BE2C (cell line): ENCODE results near the gene DYSF.

Experiments
- DNase-seq: peaks from one replicate; pipeline ENCODE4 v3.0.0-alpha.2; 2020
- H3K27me3 ChIP-seq: fragments of 250-450 bp; sonication (Bioruptor Pico); 2 replicates; pipeline ENCODE4 v1.5.1; 2020; ENCODE audit warnings: mild to moderate bottlenecking
- H3K36me3 ChIP-seq: fragments of 250-450 bp; sonication (Bioruptor Pico); 2 replicates; pipeline ENCODE4 v1.5.1; 2020; ENCODE audit warnings: mild to moderate bottlenecking
- H3K4me1 ChIP-seq: fragments of 250-450 bp; sonication (Bioruptor Pico); 2 replicates; pipeline ENCODE4 v1.5.1; 2020
- H3K4me3 ChIP-seq: 2 replicates; pipeline ENCODE4 v1.5.1; 2011; ENCODE audit warnings: low read depth, low read length
- H3K9me3 ChIP-seq: fragments of 250-450 bp; sonication (Bioruptor Pico); 2 replicates; pipeline ENCODE4 v1.5.1; 2020
- CTCF ChIP-seq: IDR thresholded peaks from 2 replicates; pipeline ENCODE4 v1.5.1; 2012; ENCODE audit warnings: mild to moderate bottlenecking, low read depth, low read length

The DYSF gene

GRCh38 chr2:71700658-71701397 is 247.5 kb downstream of the DYSF start:
- H3K4me1 ChIP-seq: no peaks in the 10 kb centered on the region
- no peak for DNase-seq
- no peaks in the 10 kb centered on the region for H3K9me3 ChIP-seq
- H3K36me3 ChIP-seq: no peaks in the 10 kb centered on the region
- no peak for TF ChIP-seq CTCF
- no peak overlapping the region for H3K4me3 ChIP-seq
- no peaks in the 10 kb centered on the region for H3K27me3 ChIP-seq

- DNase-seq: no peak
- Histone ChIP-seq H3K4me3 (no peak overlapping the region), H3K36me3 (no peaks in the 10 kb centered on the region), H3K9me3 (no peaks in the 10 kb centered on the region), H3K4me1 (no peaks in the 10 kb centered on the region), H3K27me3 (no peaks in the 10 kb centered on the region)
- TF ChIP-seq CTCF: no peak
These were observed 249.0 kb downstream of the DYSF start for GRCh38 chr2:71702071-71702970.

- no peak for TF ChIP-seq CTCF
- no peaks in the 10 kb centered on the region for H3K27me3 ChIP-seq
These were observed 249.9 kb downstream of the DYSF start for GRCh38 chr2:71702971-71703898.

GRCh38 chr2:71704131-71704561 is 250.8 kb downstream of the DYSF start:
- no peak for DNase-seq
- H3K4me1 ChIP-seq: no peaks in the 10 kb centered on the region
- no peak for TF ChIP-seq CTCF

More at GRCh38 chr2:71702971-71703898, 249.9 kb downstream of the DYSF start:
- H3K36me3 ChIP-seq: no peaks in the 10 kb centered on the region
- no peaks in the 10 kb centered on the region for H3K9me3 ChIP-seq
- no peak overlapping the region for H3K4me3 ChIP-seq
- DNase-seq: no peak
- no peaks in the 10 kb centered on the region for H3K4me1 ChIP-seq

GRCh38 chr2:71704688-71705087 is 251.3 kb downstream of the DYSF start:
- DNase-seq: no peak
- Histone ChIP-seq H3K36me3 (no peaks in the 10 kb centered on the region), H3K4me1 (no peaks in the 10 kb centered on the region), H3K4me3 (no peak overlapping the region), H3K27me3 (no peaks in the 10 kb centered on the region), H3K9me3 (no peaks in the 10 kb centered on the region)
- no peak for TF ChIP-seq CTCF

More at GRCh38 chr2:71704131-71704561, 250.8 kb downstream of the DYSF start:
- Histone ChIP-seq H3K9me3 (no peaks in the 10 kb centered on the region), H3K36me3 (no peaks in the 10 kb centered on the region), H3K4me3 (no peak overlapping the region), H3K27me3 (no peaks in the 10 kb centered on the region)
